ENCODE data around the gene COLQ.
"Not testable (repeated sequence)": the region's sequence is repeated elsewhere in the genome, so short reads cannot be mapped to it uniquely, and the experiment has no call there.

The COLQ gene

GRCh38 chr3:15420871-15421270 lies 100.6 kb downstream of the COLQ start:
- DNase-seq = no peak

DNA sequence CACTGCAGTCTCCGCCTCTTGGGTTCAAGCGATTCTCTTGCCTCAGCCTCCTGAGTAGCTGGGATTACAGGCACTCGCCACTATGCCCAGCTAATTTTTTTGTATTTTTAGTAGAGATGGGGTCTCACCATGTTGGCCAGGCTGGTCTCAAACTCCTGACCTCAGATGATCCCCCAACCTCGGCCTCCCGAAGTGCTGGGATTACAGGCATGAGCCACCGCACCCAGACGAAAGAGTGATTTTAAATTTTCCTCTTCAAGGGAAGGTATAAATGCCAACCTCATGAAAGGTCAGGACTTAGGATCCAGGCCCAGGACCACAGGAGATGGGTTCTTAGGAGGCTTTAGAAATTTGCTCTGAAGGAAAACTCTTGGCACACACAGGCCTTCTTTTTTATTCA lies 110.5 kb downstream of the COLQ start:
- DNase-seq = not testable (repeated sequence)

DNA sequence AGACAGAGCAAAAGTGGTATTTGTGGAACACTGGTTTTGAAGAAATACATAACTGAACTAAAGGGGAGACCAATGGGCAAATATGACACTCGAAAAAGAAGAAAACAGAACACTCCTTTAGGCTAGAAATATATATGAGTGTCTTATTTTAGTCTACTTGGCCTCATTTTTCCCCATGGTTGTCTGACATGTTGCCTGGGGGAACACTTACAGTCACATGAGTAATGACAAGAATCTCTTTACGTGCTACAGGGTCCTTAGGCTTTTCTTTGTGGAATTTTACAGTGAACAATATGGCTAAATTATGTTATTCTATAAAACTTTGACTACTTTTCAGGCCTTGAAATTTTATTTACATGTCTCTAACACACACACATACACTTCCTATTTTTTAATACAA lies 111.7 kb downstream of the COLQ start:
- no peak for DNase-seq

GRCh38 chr3:15409239-15409638 lies 112.3 kb downstream of the COLQ start:
- no peak for DNase-seq

DNA sequence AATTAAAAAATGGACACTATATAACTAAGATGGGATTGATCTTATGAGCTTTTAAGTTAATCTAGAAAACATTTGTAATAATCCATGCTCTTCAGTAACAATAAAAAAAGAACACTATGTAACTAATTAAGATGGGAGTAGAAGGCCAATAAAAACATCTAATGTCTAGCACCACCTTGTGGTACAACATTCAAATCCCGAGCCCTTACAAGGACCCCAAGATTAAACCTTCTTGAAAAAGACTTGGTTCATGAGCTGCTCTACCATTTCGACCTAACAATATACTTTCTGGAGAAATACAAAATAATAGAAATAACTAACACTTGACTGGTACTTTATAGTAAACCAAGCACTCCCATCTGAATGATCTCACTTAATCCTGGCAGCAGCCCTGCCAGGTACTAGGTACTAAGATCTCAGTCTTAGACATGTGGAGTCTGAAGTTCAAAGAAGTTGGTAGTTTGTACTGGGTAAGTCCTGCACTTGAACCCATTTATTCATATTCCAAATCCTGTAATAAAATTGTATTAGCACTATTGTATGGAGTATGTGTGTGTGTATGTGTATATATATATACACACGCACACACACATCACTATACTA lies 116.0 kb downstream of the COLQ start:
- no peak for DNase-seq

- no peak for DNase-seq
Observed at GRCh38 chr3:15404767-15405166, 116.7 kb downstream of the COLQ start.

DNA sequence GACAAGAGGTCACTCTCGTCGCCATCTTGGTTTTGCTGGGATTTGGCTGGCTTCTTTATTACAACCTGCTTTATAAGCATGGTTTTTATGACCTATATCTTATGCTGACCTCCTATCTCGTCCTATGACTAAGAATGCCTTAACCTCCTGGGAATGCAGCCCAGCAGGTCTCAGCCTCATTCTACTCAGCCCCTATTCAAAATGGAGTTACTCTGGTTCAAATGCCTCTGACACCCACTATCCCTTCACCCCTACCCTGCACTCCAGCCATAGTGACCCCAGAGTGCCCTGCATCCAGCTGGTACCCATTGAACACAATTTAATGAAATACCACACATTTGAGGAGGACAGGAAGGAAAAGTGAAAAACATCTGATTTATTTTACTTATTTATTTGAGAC lies 117.5 kb downstream of the COLQ start:
- DNase-seq = no peak

DNA sequence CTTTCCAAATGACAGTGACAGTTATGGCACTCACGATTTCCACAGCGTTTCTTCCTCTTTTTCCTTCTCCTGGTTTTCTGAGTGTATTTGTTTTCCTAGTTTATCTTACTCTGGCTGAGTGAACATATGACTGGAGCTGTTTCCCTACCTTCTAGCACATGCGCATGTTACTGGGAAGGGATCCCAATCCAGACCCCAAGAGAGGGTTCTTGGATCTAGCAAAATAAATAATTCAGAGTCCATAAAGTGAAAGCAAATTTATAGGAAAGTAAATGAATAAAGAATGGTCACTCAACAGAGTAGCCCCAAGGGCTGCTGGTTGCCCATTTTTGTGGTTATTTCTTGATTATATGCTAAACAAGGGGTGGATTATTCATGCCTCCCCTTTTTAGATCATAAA lies 118.0 kb downstream of the COLQ start:
- no peak for DNase-seq

DNA sequence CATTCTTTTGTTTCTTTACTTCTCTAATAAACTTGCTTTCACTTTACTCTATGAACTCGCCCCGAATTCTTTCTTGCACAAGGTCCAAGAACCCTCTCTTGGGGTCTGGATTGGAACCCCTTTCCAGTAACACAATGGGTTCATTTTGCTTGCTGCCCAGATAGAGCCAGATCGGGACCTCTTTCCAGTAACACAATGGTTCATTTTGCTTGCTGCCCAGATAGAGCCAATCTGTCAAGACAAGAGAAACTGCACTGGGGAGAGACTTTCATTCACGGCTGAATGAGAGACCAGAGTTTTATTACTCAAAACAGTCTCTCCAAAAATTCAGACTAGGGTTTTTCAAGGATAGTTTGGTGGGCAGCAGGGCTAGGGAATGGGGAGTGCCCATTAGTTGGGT lies 119.6 kb downstream of the COLQ start:
- DNase-seq = no peak
